GM12873 (cell line): ENCODE data around the gene CHAC2.
A peak's percentile ranks its signal among the peaks of the same experiment; 100 is the strongest.

Experiments
- CTCF ChIP-seq: IDR thresholded peaks from 2 replicates; pipeline ENCODE4 v1.5.1; 2012; ENCODE audit warnings: low read depth, mild to moderate bottlenecking, moderate library complexity, low read length, control low read depth; ENCODE audit not compliant: insufficient read depth; ENCODE audit errors: missing control alignments

Gene CHAC2

GRCh38 chr2:53740170-53740569, 27.4 kb upstream of the CHAC2 start:
- TF ChIP-seq CTCF, result peak; percentile 18

- no peak for TF ChIP-seq CTCF
These were observed 23.1 kb upstream of the CHAC2 start for GRCh38 chr2:53744395-53745065.

- no peak for TF ChIP-seq CTCF
These were observed 17.4 kb upstream of the CHAC2 start for GRCh38 chr2:53750041-53750768.

GRCh38 chr2:53751728-53752127, 15.9 kb upstream of the CHAC2 start:
- no peak for TF ChIP-seq CTCF

- no peak for TF ChIP-seq CTCF
These were observed 15.2 kb upstream of the CHAC2 start for GRCh38 chr2:53752385-53752784.

- no peak for TF ChIP-seq CTCF
These were observed 14.6 kb upstream of the CHAC2 start for GRCh38 chr2:53753041-53753440.

GRCh38 chr2:53755121-53755520, 12.5 kb upstream of the CHAC2 start:
- no peak for TF ChIP-seq CTCF
